Right ventricle myocardium inferior (tissue), 1 donor: ENCODE measurements around the gene KLF9. TPM values are rescaled to one million over a fixed set of nuclear protein-coding genes. Genes with fewer than 3 reads are reported as not detected.
"Not testable (repeated sequence)": the region's sequence is repeated elsewhere in the genome, so short reads cannot be mapped to it uniquely, and the experiment has no call there.

Experiments used
- ATAC-seq: fragments of 200-7000 bp; cut with Tn5 transposase; one replicate; pipeline ENCODE4 v1.9.1; 2020; ENCODE audit warnings: mild to moderate bottlenecking, moderate library complexity
- DNase-seq: peaks from one replicate; pipeline ENCODE4 v3.0.0; 2021; ENCODE audit errors: missing footprints
- intact Hi-C: fragments of 100-400 bp; cut with DNase I; formaldehyde crosslinking; loops from one replicate; pipeline ENCODE4 v1.11.0; 2022
- total RNA-seq: library from RNA; stranded (reverse); fragmentation: NEBNext Ultra II Directional; extraction: Animal tissue kit (Norgen Biotek cat#: 25700); gene quantifications from one replicate; pipeline ENCODE4 v1.2.1, GENCODE V29; 2021
- donor health status: DM: no; HTN: yes; CAD: no; lungs with severe emphysema.

KLF9 gene
- total RNA-seq, 1 donor from 2014 or later, result 52.6 TPM

GRCh38 chr9:70409800-70410199 lies 4.7 kb downstream of the KLF9 start:
- no peak for DNase-seq
- no peak for ATAC-seq
- intact Hi-C loops, result loop anchor here (2.0 to 5.0 kb wide), 2 partner anchors 17 to 193 kb away; no protein-coding TSS in a partner anchor

- no peak for ATAC-seq
- DNase-seq, result no peak
- intact Hi-C loops, result loop anchor here (5.0 kb wide), 1 partner anchor 193 kb away; no protein-coding TSS in a partner anchor
Measured at GRCh38 chr9:70409280-70409679, 5.2 kb downstream of the KLF9 start.

GRCh38 chr9:70408393-70409040 lies 5.9 kb downstream of the KLF9 start:
- ATAC-seq (no peak), DNase-seq (no peak)
- intact Hi-C loops, result loop anchor here (5.0 kb wide), 1 partner anchor 194 kb away; no protein-coding TSS in a partner anchor

- DNase-seq (no peak), ATAC-seq (no peak)
- intact Hi-C loops, result loop anchor here (5.0 kb wide), 1 partner anchor 195 kb away; no protein-coding TSS in a partner anchor
Measured at GRCh38 chr9:70407081-70407503, 7.4 kb downstream of the KLF9 start.

- DNase-seq (no peak), ATAC-seq (no peak)
- intact Hi-C loops, result loop anchor here (5.0 kb wide), 1 partner anchor 196 kb away; no protein-coding TSS in a partner anchor
Measured at GRCh38 chr9:70406434-70406862, 8.0 kb downstream of the KLF9 start.

- intact Hi-C loops, result loop anchor here (5.0 kb wide), 1 partner anchor 196 kb away; no protein-coding TSS in a partner anchor
- DNase-seq, result no peak
- ATAC-seq, result no peak
Measured at GRCh38 chr9:70405808-70406433, 8.5 kb downstream of the KLF9 start.

GRCh38 chr9:70404261-70404660 lies 10.2 kb downstream of the KLF9 start:
- intact Hi-C loops, result no loop called here
- ATAC-seq, result no peak
- DNase-seq, result no peak

- intact Hi-C loops, result no loop called here
- ATAC-seq, result no peak
- DNase-seq, result no peak
Measured at GRCh38 chr9:70403618-70404025, 10.8 kb downstream of the KLF9 start.

- DNase-seq, result no peak
- intact Hi-C loops, result no loop called here
Measured at GRCh38 chr9:70403166-70403565, 11.3 kb downstream of the KLF9 start.

GRCh38 chr9:70402213-70402612 lies 12.2 kb downstream of the KLF9 start:
- no peak for ATAC-seq
- no peak for DNase-seq
- intact Hi-C loops, result no loop called here

More at GRCh38 chr9:70403166-70403565, 11.3 kb downstream of the KLF9 start:
- ATAC-seq, result no peak

- intact Hi-C loops, ATAC-seq, DNase-seq: not testable (repeated sequence)
Measured at GRCh38 chr9:70401241-70401640, 13.2 kb downstream of the KLF9 start.

- no peak for DNase-seq
- no peak for ATAC-seq
- intact Hi-C loops, result no loop called here
Measured at GRCh38 chr9:70400107-70400892, 14.2 kb downstream of the KLF9 start.

GRCh38 chr9:70399141-70399540 lies 15.3 kb downstream of the KLF9 start:
- no peak for ATAC-seq
- DNase-seq, result no peak
- intact Hi-C loops, result no loop called here

- intact Hi-C loops, result no loop called here
- ATAC-seq, result peak; percentile 67
- DNase-seq, result no peak
Measured at GRCh38 chr9:70398145-70398556, 16.3 kb downstream of the KLF9 start.

GRCh38 chr9:70395652-70396051 lies 18.8 kb downstream of the KLF9 start:
- ATAC-seq (no peak), DNase-seq (no peak)
- intact Hi-C loops, result no loop called here

GRCh38 chr9:70392850-70393249 lies 21.6 kb downstream of the KLF9 start:
- intact Hi-C loops, result loop anchor here (2.0 to 5.0 kb wide), 3 partner anchors 18 to 209 kb away; no protein-coding TSS in a partner anchor
- ATAC-seq (no peak), DNase-seq (no peak)

- DNase-seq (no peak), ATAC-seq (peak; percentile 45)
- intact Hi-C loops, result loop anchor here (2.0 to 5.0 kb wide), 3 partner anchors 19 to 210 kb away; no protein-coding TSS in a partner anchor
Measured at GRCh38 chr9:70392189-70392588, 22.3 kb downstream of the KLF9 start.

- DNase-seq (no peak), ATAC-seq (no peak)
- intact Hi-C loops, result loop anchor here (5.0 kb wide), 2 partner anchors 34 to 211 kb away; no protein-coding TSS in a partner anchor
Measured at GRCh38 chr9:70390933-70391341, 23.5 kb downstream of the KLF9 start.
